ENCODE data around the gene SREBF2.

GRCh38 chr22:41927813-41928212 lies 94.9 kb downstream of the SREBF2 start:
- no peak for TF ChIP-seq POLR2A (IDR thresholded peaks at IDR 0.05)
- no peak for TF ChIP-seq CTCF (IDR thresholded peaks at IDR 0.05)

Measured in uterus (tissue), 2 donors.